ENCODE data around the gene DEUP1. TPM values are rescaled to one million over a fixed set of nuclear protein-coding genes. Genes with fewer than 3 reads are reported as not detected.
"Not testable (repeated sequence)": the region's sequence is repeated elsewhere in the genome, so short reads cannot be mapped to it uniquely, and the experiment has no call there.

The DEUP1 gene, protein sequence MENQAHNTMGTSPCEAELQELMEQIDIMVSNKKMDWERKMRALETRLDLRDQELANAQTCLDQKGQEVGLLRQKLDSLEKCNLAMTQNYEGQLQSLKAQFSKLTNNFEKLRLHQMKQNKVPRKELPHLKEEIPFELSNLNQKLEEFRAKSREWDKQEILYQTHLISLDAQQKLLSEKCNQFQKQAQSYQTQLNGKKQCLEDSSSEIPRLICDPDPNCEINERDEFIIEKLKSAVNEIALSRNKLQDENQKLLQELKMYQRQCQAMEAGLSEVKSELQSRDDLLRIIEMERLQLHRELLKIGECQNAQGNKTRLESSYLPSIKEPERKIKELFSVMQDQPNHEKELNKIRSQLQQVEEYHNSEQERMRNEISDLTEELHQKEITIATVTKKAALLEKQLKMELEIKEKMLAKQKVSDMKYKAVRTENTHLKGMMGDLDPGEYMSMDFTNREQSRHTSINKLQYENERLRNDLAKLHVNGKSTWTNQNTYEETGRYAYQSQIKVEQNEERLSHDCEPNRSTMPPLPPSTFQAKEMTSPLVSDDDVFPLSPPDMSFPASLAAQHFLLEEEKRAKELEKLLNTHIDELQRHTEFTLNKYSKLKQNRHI
- not detected for total RNA-seq

- H3K4me3 Mint-ChIP-seq: peak within 1 kb of the TSS; percentile 23
- no peaks in the 10 kb centered on the region for H3K9me3 Mint-ChIP-seq
- no peaks in the 10 kb centered on the region for H3K36me3 Mint-ChIP-seq
- peaks cover 4% of the 10 kb centered on the region for H3K4me1 Mint-ChIP-seq (ENCODE audit: low read depth)
- POLR2A ChIA-PET: no interaction called here
- DNase-seq: peak; percentile 40
- H3K27me3 Mint-ChIP-seq: peaks cover 31% of the 10 kb centered on the region
- CTCF ChIA-PET: no interaction called here
- no peak within 1 kb of the TSS for H3K27ac Mint-ChIP-seq
- intact Hi-C loops (cut with micrococcal nuclease): no loop called here
Measured at GRCh38 chr11:93330446-93330984, at the start of gene DEUP1. TSS of gene DEUP1 (plus strand) at chr11:93330742. CDS start at chr11:93332260, 1,518 bp downstream.

GRCh38 chr11:93285430-93285829 is 45.1 kb upstream of the DEUP1 start:
- H3K4me1 Mint-ChIP-seq (ENCODE audit: low read depth): no peaks in the 10 kb centered on the region
- no peak for DNase-seq
- POLR2A ChIA-PET: no interaction called here

DNA sequence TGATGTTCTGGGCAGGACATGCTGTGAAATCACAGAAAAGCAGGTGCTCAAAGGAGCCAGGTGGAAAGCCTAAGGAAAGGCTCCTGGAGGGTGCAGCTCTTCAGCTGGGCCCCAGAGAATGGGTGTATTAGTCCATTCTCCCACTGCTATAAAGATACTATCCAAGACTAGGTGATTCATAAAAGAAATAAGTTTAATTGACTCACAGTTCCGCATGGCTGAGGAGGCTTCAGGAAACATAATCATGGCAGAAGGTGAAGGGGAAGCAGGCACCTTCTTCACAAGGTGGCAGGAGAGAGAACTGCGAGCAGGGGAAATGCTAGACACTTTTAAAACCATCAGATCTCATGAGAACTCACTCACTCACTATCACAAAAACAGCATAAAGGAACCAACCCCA is 43.1 kb upstream of the DEUP1 start:
- ChIA-PET CTCF (no interaction called here), POLR2A (no interaction called here)
- Mint-ChIP-seq H3K4me1 (ENCODE audit: low read depth) (no peaks in the 10 kb centered on the region), H3K9me3 (no peaks in the 10 kb centered on the region), H3K36me3 (no peaks in the 10 kb centered on the region), H3K27ac (no peak overlapping the region), H3K27me3 (peaks cover 1% of the 10 kb centered on the region), H3K4me3 (no peak overlapping the region)
- DNase-seq: no peak
- intact Hi-C loops (cut with micrococcal nuclease): no loop called here

More at GRCh38 chr11:93285430-93285829, 45.1 kb upstream of the DEUP1 start:
- H3K4me3 Mint-ChIP-seq: no peak overlapping the region
- CTCF ChIA-PET: no interaction called here
- H3K36me3 Mint-ChIP-seq: no peaks in the 10 kb centered on the region
- intact Hi-C loops (cut with micrococcal nuclease): no loop called here
- H3K27me3 Mint-ChIP-seq: peaks cover 1% of the 10 kb centered on the region
- H3K9me3 Mint-ChIP-seq: no peaks in the 10 kb centered on the region
- H3K27ac Mint-ChIP-seq: no peak overlapping the region

- ChIA-PET CTCF (no interaction called here), POLR2A (no interaction called here)
- intact Hi-C loops (cut with micrococcal nuclease): no loop called here
- no peaks in the 10 kb centered on the region for H3K9me3 Mint-ChIP-seq
- DNase-seq: no peak
- H3K36me3 Mint-ChIP-seq: no peaks in the 10 kb centered on the region
- H3K4me3 Mint-ChIP-seq: no peak overlapping the region
- peaks cover 1% of the 10 kb centered on the region for H3K27me3 Mint-ChIP-seq
- no peak overlapping the region for H3K27ac Mint-ChIP-seq
- no peaks in the 10 kb centered on the region for H3K4me1 Mint-ChIP-seq (ENCODE audit: low read depth)
Measured at GRCh38 chr11:93288079-93288478, 42.5 kb upstream of the DEUP1 start.

DNA sequence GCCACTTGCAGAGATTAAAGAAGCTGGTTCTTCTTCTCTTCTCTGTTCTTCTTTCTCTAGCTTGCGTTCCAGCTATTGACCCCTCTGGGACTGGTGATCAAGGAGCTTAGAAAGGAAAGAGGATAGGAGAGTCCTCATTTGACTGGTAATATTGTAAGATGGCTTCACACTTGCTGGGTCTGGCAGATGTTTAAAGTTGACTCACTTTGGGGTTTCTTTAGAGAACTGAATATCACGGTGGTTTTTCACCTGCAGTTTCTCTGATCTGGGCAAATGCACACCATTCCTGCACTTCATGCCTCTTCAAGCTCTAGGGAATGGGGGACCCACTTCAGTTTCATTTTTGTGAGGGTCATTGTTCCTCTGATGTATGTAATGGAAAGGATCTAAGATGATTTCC is 41.8 kb upstream of the DEUP1 start:
- ChIA-PET CTCF (no interaction called here), POLR2A (no interaction called here)
- no peaks in the 10 kb centered on the region for H3K4me1 Mint-ChIP-seq (ENCODE audit: low read depth)
- DNase-seq: no peak
- H3K9me3 Mint-ChIP-seq: no peaks in the 10 kb centered on the region
- H3K36me3 Mint-ChIP-seq: no peaks in the 10 kb centered on the region
- H3K27ac Mint-ChIP-seq: no peak overlapping the region
- H3K27me3 Mint-ChIP-seq: peaks cover 1% of the 10 kb centered on the region
- intact Hi-C loops (cut with micrococcal nuclease): no loop called here
- H3K4me3 Mint-ChIP-seq: no peak overlapping the region

DNA sequence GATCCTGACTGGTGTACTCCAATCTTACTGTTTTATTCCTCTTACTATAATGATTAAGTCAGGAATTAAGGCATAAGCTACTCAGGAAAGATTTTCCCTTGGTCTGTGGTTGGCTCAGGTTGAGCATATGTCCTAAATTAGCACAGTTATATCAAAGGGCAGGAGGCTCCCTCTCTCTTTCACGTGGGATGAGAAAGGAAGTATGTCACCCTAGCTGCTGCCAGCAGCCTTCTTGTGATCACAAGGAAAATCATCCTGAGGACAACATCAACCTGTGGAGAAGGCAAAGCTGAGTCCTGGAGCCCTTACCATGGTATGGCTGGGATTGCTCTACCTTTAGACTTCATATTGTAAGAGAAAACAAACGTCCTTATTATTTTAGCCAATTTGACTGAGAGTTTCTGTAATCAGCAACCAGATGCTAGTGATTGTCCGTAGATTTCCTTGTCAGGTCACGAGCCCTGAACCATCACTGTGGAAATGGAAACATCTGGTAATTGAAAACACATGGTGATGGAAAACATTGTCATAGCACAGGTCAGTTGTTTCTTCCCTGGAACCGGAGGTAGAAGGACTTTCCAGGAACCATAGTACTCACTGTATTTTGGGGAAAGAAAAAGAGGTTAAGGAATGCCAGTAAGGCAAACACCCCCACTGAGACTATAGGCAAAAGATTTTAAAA is 40.6 kb upstream of the DEUP1 start:
- Mint-ChIP-seq H3K9me3 (no peaks in the 10 kb centered on the region), H3K4me3 (no peak overlapping the region), H3K36me3 (no peaks in the 10 kb centered on the region), H3K4me1 (ENCODE audit: low read depth) (no peaks in the 10 kb centered on the region), H3K27ac (no peak overlapping the region), H3K27me3 (peaks cover 1% of the 10 kb centered on the region)
- no peak for DNase-seq
- CTCF ChIA-PET: no interaction called here
- intact Hi-C loops (cut with micrococcal nuclease): no loop called here
- POLR2A ChIA-PET: no interaction called here

GRCh38 chr11:93291110-93291509 is 39.4 kb upstream of the DEUP1 start:
- DNase-seq: no peak
- no peak overlapping the region for H3K4me3 Mint-ChIP-seq
- no peak overlapping the region for H3K27ac Mint-ChIP-seq
- H3K27me3 Mint-ChIP-seq: peaks cover 1% of the 10 kb centered on the region
- no peaks in the 10 kb centered on the region for H3K9me3 Mint-ChIP-seq
- intact Hi-C loops (cut with micrococcal nuclease): no loop called here
- H3K4me1 Mint-ChIP-seq (ENCODE audit: low read depth): no peaks in the 10 kb centered on the region
- CTCF ChIA-PET: no interaction called here
- POLR2A ChIA-PET: no interaction called here
- no peaks in the 10 kb centered on the region for H3K36me3 Mint-ChIP-seq

- intact Hi-C loops (cut with micrococcal nuclease): no loop called here
- Mint-ChIP-seq H3K4me1 (ENCODE audit: low read depth) (no peaks in the 10 kb centered on the region), H3K27me3 (peaks cover 1% of the 10 kb centered on the region)
Measured at GRCh38 chr11:93291898-93292297, 38.6 kb upstream of the DEUP1 start.

GRCh38 chr11:93295921-93296575 is 34.5 kb upstream of the DEUP1 start:
- Mint-ChIP-seq H3K27ac (no peak overlapping the region), H3K27me3 (peaks cover 5% of the 10 kb centered on the region), H3K4me1 (ENCODE audit: low read depth) (no peaks in the 10 kb centered on the region), H3K4me3 (no peak overlapping the region), H3K9me3 (no peaks in the 10 kb centered on the region), H3K36me3 (no peaks in the 10 kb centered on the region)
- CTCF ChIA-PET: no interaction called here
- intact Hi-C loops (cut with micrococcal nuclease): no loop called here
- no peak for DNase-seq
- POLR2A ChIA-PET: no interaction called here

More at GRCh38 chr11:93291898-93292297, 38.6 kb upstream of the DEUP1 start:
- Mint-ChIP-seq H3K27ac (no peak overlapping the region), H3K4me3 (no peak overlapping the region), H3K36me3 (no peaks in the 10 kb centered on the region), H3K9me3 (no peaks in the 10 kb centered on the region)
- POLR2A ChIA-PET: no interaction called here
- no peak for DNase-seq
- CTCF ChIA-PET: no interaction called here

- Mint-ChIP-seq H3K27ac (no peak overlapping the region), H3K27me3 (peaks cover 8% of the 10 kb centered on the region), H3K4me1 (ENCODE audit: low read depth) (no peaks in the 10 kb centered on the region), H3K9me3 (peaks cover 4% of the 10 kb centered on the region), H3K36me3 (no peaks in the 10 kb centered on the region), H3K4me3 (no peak overlapping the region)
- ChIA-PET CTCF (no interaction called here), POLR2A (interaction anchor here (0.6 kb wide), 1 partner anchor 249 kb away, joined by 3 read pairs; no protein-coding TSS in a partner anchor)
- intact Hi-C loops (cut with micrococcal nuclease): no loop called here
- DNase-seq: no peak
Measured at GRCh38 chr11:93303689-93304088, 26.9 kb upstream of the DEUP1 start.

DNA sequence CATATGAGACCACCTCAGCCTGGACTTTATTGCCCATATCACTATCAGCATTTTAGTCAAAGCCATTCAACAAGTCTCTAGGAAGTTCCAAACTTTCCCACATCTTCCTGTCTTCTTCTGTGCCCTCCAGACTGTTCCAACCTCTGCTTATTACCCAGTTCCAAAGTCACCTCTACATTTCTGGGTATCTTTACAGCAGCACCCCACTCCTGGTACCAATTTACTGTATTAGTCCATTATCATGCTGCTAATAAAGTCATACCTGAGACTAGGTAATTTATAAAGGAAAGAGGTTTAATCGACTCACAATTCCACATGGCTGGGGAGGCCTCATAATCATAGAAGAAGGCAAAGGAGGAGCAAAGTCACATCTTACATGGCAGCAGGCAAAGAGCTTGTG is 16.1 kb upstream of the DEUP1 start:
- H3K9me3 Mint-ChIP-seq: peaks cover 24% of the 10 kb centered on the region
- CTCF ChIA-PET; H3K4me1 Mint-ChIP-seq (ENCODE audit: low read depth); POLR2A ChIA-PET; intact Hi-C loops (cut with micrococcal nuclease); H3K27me3 Mint-ChIP-seq; H3K4me3 Mint-ChIP-seq; H3K27ac Mint-ChIP-seq; DNase-seq; H3K36me3 Mint-ChIP-seq: not testable (repeated sequence)

- intact Hi-C loops (cut with micrococcal nuclease): no loop called here
- H3K4me1 Mint-ChIP-seq (ENCODE audit: low read depth): no peaks in the 10 kb centered on the region
Measured at GRCh38 chr11:93319224-93319839, 11.2 kb upstream of the DEUP1 start.

More at GRCh38 chr11:93319224-93319839, 11.2 kb upstream of the DEUP1 start:
- no peak for DNase-seq
- no peaks in the 10 kb centered on the region for H3K36me3 Mint-ChIP-seq
- H3K27ac Mint-ChIP-seq: no peak overlapping the region
- peaks cover 3% of the 10 kb centered on the region for H3K27me3 Mint-ChIP-seq
- ChIA-PET POLR2A (no interaction called here), CTCF (no interaction called here)
- H3K4me3 Mint-ChIP-seq: no peak overlapping the region
- peaks cover 16% of the 10 kb centered on the region for H3K9me3 Mint-ChIP-seq
